D721Med (cell line): ENCODE measurements around the gene SLC39A13.

ENCODE experiments used
- DNase-seq: peaks from one replicate; pipeline ENCODE4 v3.0.0; 2011; ENCODE audit warnings: low spot score; ENCODE audit not compliant: insufficient read length
- FAIRE-seq: peaks from 2 replicates; lab custom pipeline; 2011; peaks lifted over from hg19 to GRCh38; lab: Jason Lieb, UNC
- CTCF ChIP-seq: IDR thresholded peaks from 2 replicates; pipeline ENCODE4 v1.5.1; 2012; ENCODE audit warnings: mild to moderate bottlenecking, control low read depth; ENCODE audit not compliant: insufficient read depth; ENCODE audit errors: missing control alignments

SLC39A13 gene

GRCh38 chr11:47383071-47383470, 25.3 kb upstream of the SLC39A13 start:
- FAIRE-seq (no peak), DNase-seq (no peak)
- no peak for TF ChIP-seq CTCF

- no peak for TF ChIP-seq CTCF
- FAIRE-seq: no peak
- no peak for DNase-seq
Observed at GRCh38 chr11:47384498-47384897, 23.9 kb upstream of the SLC39A13 start.

GRCh38 chr11:47387944-47388696, 20.3 kb upstream of the SLC39A13 start:
- FAIRE-seq: no peak
- DNase-seq: no peak
- no peak for TF ChIP-seq CTCF

- no peak for DNase-seq
- FAIRE-seq: no peak
- no peak for TF ChIP-seq CTCF
Observed at GRCh38 chr11:47388697-47389576, 19.5 kb upstream of the SLC39A13 start.

GRCh38 chr11:47389577-47390421, 18.6 kb upstream of the SLC39A13 start:
- FAIRE-seq (no peak), DNase-seq (no peak)
- TF ChIP-seq CTCF: no peak

- no peak for TF ChIP-seq CTCF
- no peak for DNase-seq
- FAIRE-seq: no peak
Observed at GRCh38 chr11:47390422-47390760, 18.0 kb upstream of the SLC39A13 start.
